K562 (cell line): Measurements from ENCODE around the gene BHMT2. TPM values are rescaled to one million over a fixed set of nuclear protein-coding genes. Genes with fewer than 3 reads are reported as not detected.
A peak's percentile ranks its signal among the peaks of the same experiment; 100 is the strongest.

Experiments used
- ATAC-seq: fragments of 200-7000 bp; cut with Tn5 transposase; 3 replicates; pipeline ENCODE4 v1.9.1; 2020; ENCODE audit warnings: moderate library complexity
- BruUV-seq: library from RNA; stranded (reverse); fragments of 400-500 nt; replicated peaks from 2 replicates; lab custom pipeline; 2021; lab: Mats Ljungman, UMichigan
- CTCF ChIA-PET: fragments of 300-600 bp; formaldehyde crosslinking; extraction: SDS; loops from one replicate; lab custom pipeline; 2021; ENCODE audit warnings: low intra/inter-chr PET ratio; lab: Yijun Ruan, JAX
- POLR2A ChIA-PET: fragments of 300-600, 350-650 bp; sonication (Branson Sonifier 250); formaldehyde crosslinking; extraction: SDS; loops from one replicate; lab custom pipeline; 2021; ENCODE audit warnings: antibody characterized with exemption, inconsistent platforms; lab: Yijun Ruan, JAX
- DNase-seq, 4 experiments: peaks; one replicate each; pipeline versions ENCODE4 v3.0.0 to v3.0.0-alpha.2; 2011 to 2018; ENCODE audit warnings: low spot score in 3 of 4, mixed read lengths in 3 of 4; ENCODE audit errors: extremely low read depth in 1 of 4
- FAIRE-seq: peaks from 2 replicates; lab custom pipeline; 2011; peaks lifted over from hg19 to GRCh38; lab: Jason Lieb, UNC
- H2AFZ ChIP-seq: 2 replicates; pipeline ENCODE4 v1.6.0; 2011; ENCODE audit warnings: low read depth, low read length, control low read depth, inconsistent platforms
- H3K27ac ChIP-seq: fragments of 200-600 bp; 3 replicates; pipeline ENCODE4 v1.8.0; 2011; ENCODE audit warnings: low read depth, mild to moderate bottlenecking, control low read depth, inconsistent platforms, low read length, moderate library complexity, mixed read lengths; ENCODE audit errors: extremely low read depth
- H3K27me3 ChIP-seq, 2 experiments: fragments of 300-600 bp in 1 of 2; 2 replicates in 1 of 2; 3 replicates in 1 of 2; pipeline versions ENCODE4 v1.6.0 to v1.8.0; 2011; ENCODE audit warnings: inconsistent platforms in 2 of 2, low read length in 2 of 2, mild to moderate bottlenecking in 1 of 2, mixed read lengths in 1 of 2, moderate library complexity in 1 of 2; ENCODE audit not compliant: control insufficient read depth in 2 of 2, insufficient read depth in 2 of 2
- H3K36me3 ChIP-seq: fragments of 300-600 bp; 3 replicates; pipeline ENCODE4 v1.8.0; 2011; ENCODE audit warnings: mild to moderate bottlenecking, low read length, inconsistent platforms; ENCODE audit not compliant: control insufficient read depth, insufficient read depth
- H3K4me1 ChIP-seq, 2 experiments: fragments of 200-600 bp in 1 of 2; replicated peaks in 1 of 2; 2 replicates in 1 of 2; 3 replicates in 1 of 2; pipeline versions ENCODE4 v1.5.1 to v1.8.0; 2011; ENCODE audit warnings: inconsistent platforms in 2 of 2, low read length in 2 of 2, mild to moderate bottlenecking in 1 of 2, mixed read lengths in 1 of 2, moderate library complexity in 1 of 2; ENCODE audit not compliant: control insufficient read depth in 2 of 2, insufficient read depth in 2 of 2
- H3K4me2 ChIP-seq: 2 replicates; pipeline ENCODE4 v1.6.1; 2011; ENCODE audit warnings: low read length, control low read depth, inconsistent platforms, mixed read lengths; ENCODE audit not compliant: insufficient read depth
- H3K4me3 ChIP-seq: fragments of 200-600 bp; sonication (generic), shearing (Covaris generic); 2 replicates; pipeline ENCODE4 v1.5.1; 2016; ENCODE audit warnings: control low read depth, inconsistent platforms
- H3K79me2 ChIP-seq: fragments of 200-600 bp; 3 replicates; pipeline ENCODE4 v1.8.0; 2011; ENCODE audit warnings: low read length, inconsistent platforms; ENCODE audit not compliant: control insufficient read depth, insufficient read depth
- H3K9ac ChIP-seq, 2 experiments: 2 replicates each; pipeline versions ENCODE4 v1.6.0 to v1.6.1; 2011; ENCODE audit warnings: low read depth in 2 of 2, low read length in 2 of 2, control low read depth in 1 of 2, inconsistent platforms in 1 of 2, mild to moderate bottlenecking in 1 of 2, mixed read lengths in 1 of 2; ENCODE audit not compliant: insufficient read depth in 1 of 2
- H3K9me1 ChIP-seq: one replicate; pipeline ENCODE4 v1.6.0; 2011; ENCODE audit warnings: inconsistent platforms, mild to moderate bottlenecking, low read length, moderate library complexity; ENCODE audit not compliant: control insufficient read depth, insufficient read depth
- H3K9me3 ChIP-seq: replicated peaks from 2 replicates; pipeline ENCODE4 v1.5.1; 2011; ENCODE audit warnings: low read depth, low read length, inconsistent platforms; ENCODE audit not compliant: control insufficient read depth, insufficient read depth
- H4K20me1 ChIP-seq: replicated peaks from 2 replicates; pipeline ENCODE4 v1.6.1; 2011; ENCODE audit warnings: low read length, inconsistent platforms, mixed read lengths; ENCODE audit not compliant: control insufficient read depth, insufficient read depth
- CBFA2T3 ChIP-seq: fragments of 450-650 bp; IDR thresholded peaks from 2 replicates; pipeline ENCODE4 v1.6.1; 2017
- CEBPG ChIP-seq, 3 experiments: fragments of 200-800 bp in 1 of 3; sonication (Bioruptor generic) in 1 of 3; sonication (generic) in 1 of 3; formaldehyde crosslinking in 1 of 3; IDR thresholded peaks in 2 of 3; conservative IDR thresholded peaks in 1 of 3; 2 replicates each; pipeline versions ENCODE4 v1.6.1 to v1.8.0; 2016 to 2022; ENCODE audit warnings: missing compliant biosample characterization in 2 of 3, missing genetic modification characterization in 2 of 3, mild to moderate bottlenecking in 1 of 3, missing genetic modification reagents in 1 of 3
- EP300 ChIP-seq: IDR thresholded peaks from 2 replicates; pipeline ENCODE4 v1.6.1; 2012; ENCODE audit warnings: low read length, improper control_type of control experiment
- FOXJ2 ChIP-seq: fragments of 200-800 bp; sonication (Bioruptor generic); IDR thresholded peaks from 2 replicates; pipeline ENCODE4 v1.6.1; 2016; ENCODE audit warnings: missing genetic modification characterization, missing compliant biosample characterization
- KLF16 ChIP-seq: IDR thresholded peaks from 2 replicates; pipeline ENCODE4 v1.6.1; 2016; ENCODE audit warnings: antibody characterized with exemption
- POLR2B ChIP-seq: fragments of 450-650 bp; IDR thresholded peaks from 2 replicates; pipeline ENCODE4 v1.6.1; 2018; ENCODE audit warnings: low read depth; ENCODE audit not compliant: partially characterized antibody
- RCOR1 ChIP-seq, 2 experiments: IDR thresholded peaks; 2 replicates each; pipeline ENCODE4 v1.6.1; 2012; ENCODE audit warnings: low read depth in 2 of 2, low read length in 2 of 2, borderline replicate concordance in 1 of 2, improper control_type of control experiment in 1 of 2
- SMARCB1 ChIP-seq: IDR thresholded peaks from 2 replicates; pipeline ENCODE4 v1.6.1; 2011; ENCODE audit warnings: improper control_type of control experiment, low read depth; ENCODE audit not compliant: insufficient read length
- TEAD4 ChIP-seq, 2 experiments: sonication (generic) in 1 of 2; formaldehyde crosslinking in 1 of 2; IDR thresholded peaks; 2 replicates each; pipeline versions ENCODE4 v1.6.1 to v1.8.0; 2012 to 2022; ENCODE audit warnings: borderline replicate concordance in 1 of 2, inconsistent platforms in 1 of 2, low read length in 1 of 2, mild to moderate bottlenecking in 1 of 2, missing genetic modification reagents in 1 of 2
- TRIM24 ChIP-seq, 2 experiments: fragments of 450-650 bp; IDR thresholded peaks; 2 replicates each; pipeline ENCODE4 v1.6.1; 2016
- YBX1 ChIP-seq: fragments of 450-650 bp; IDR thresholded peaks from 2 replicates; pipeline ENCODE4 v1.7.1; 2016; ENCODE audit warnings: mild to moderate bottlenecking
- ZNF766 ChIP-seq: fragments of 200-800 bp; sonication (Bioruptor generic); conservative IDR thresholded peaks from 2 replicates; pipeline ENCODE4 v1.6.1; 2016; ENCODE audit warnings: missing genetic modification characterization, missing compliant biosample characterization
- WGBS: fragments of 100-300 bp; shearing (Covaris generic); methylation state at CpG from one replicate; pipeline ENCODE4 v1.1.6; 2016; ENCODE audit warnings: low coverage, mixed read lengths; ENCODE audit not compliant: insufficient coverage; ENCODE audit errors: missing lambda C conversion rate; 5-methylcytosine and 5-hydroxymethylcytosine counted together
- in situ Hi-C: fragments of 300-500 bp; cut with MboI; formaldehyde crosslinking; loops from 4 replicates; pipeline ENCODE4 v1.15.0; 2018; ENCODE audit warnings: inconsistent platforms, mixed read lengths
- intact Hi-C: fragments of 100-400 bp; cut with micrococcal nuclease; formaldehyde crosslinking; loops from 2 replicates; pipeline ENCODE4 v1.14.2; 2022
- polyA plus RNA-seq, 8 experiments: library from polyadenylated mRNA; depleted of rRNA in 4 of 8; stranded (reverse) in 5 of 8; unstranded in 3 of 8; fragments of >200 nt; fragmentation: Nextera tagmentation in 2 of 8; fragmentation: Illumina TruSeq in 1 of 8; extraction: Ambion mirVana in 2 of 8; extraction: Trizol in 1 of 8; gene quantifications; 2 replicates each; pipeline versions ENCODE4 v1.2.1 to v1.2.3, GENCODE V29; 2011 to 2014; ENCODE audit warnings: inconsistent platforms in 1 of 8, missing spikeins in 1 of 8
- total RNA-seq, 7 experiments: library from RNA; depleted of rRNA in 6 of 7; stranded (reverse); fragments of >200 nt in 6 of 7; fragmentation: Illumina TruSeq in 2 of 7; extraction: Trizol in 2 of 7; gene quantifications; 2 replicates each; pipeline versions ENCODE4 v1.2.1 to v1.2.3, GENCODE V29; 2011 to 2021; ENCODE audit warnings: low replicate concordance in 1 of 7
- TF ChIP-seq, protein P1 (sequence below), 2 experiments: fragments of 450-650 bp; formaldehyde crosslinking in 1 of 2; IDR thresholded peaks; 2 replicates each; pipeline versions ENCODE4 v1.4.0 to v1.6.1; 2014 to 2020; ENCODE audit warnings: mild to moderate bottlenecking in 2 of 2, borderline replicate concordance in 1 of 2, low read depth in 1 of 2

Gene BHMT2
- total and polyA plus RNA-seq, 9 of the 15 experiments (the other 6 are each of a cell fraction or from before 2014, with no cell fraction given): not detected

- ATAC-seq (no peak), DNase-seq (peak in 1 of 4 experiments; percentile 8), FAIRE-seq (peak; percentile 42)
- no peaks in the 10 kb centered on the region; a peak in 1 of 5 replicates for H3K4me1 ChIP-seq
- no peak overlapping the region for H3K4me2 ChIP-seq
- no peak overlapping the region for H3K9ac ChIP-seq
- no peaks in the 10 kb centered on the region for H3K9me1 ChIP-seq
- H2AFZ ChIP-seq: no peak overlapping the region
- H3K4me3 ChIP-seq: no peak overlapping the region
- in situ Hi-C loops: no loop called here
- H4K20me1 ChIP-seq: no peaks in the 10 kb centered on the region
- peaks cover 0 to 5% of the 10 kb centered on the region in 2 experiments; a peak in 2 of 5 replicates for H3K27me3 ChIP-seq
- no peaks in the 10 kb centered on the region for H3K79me2 ChIP-seq
- no peaks in the 10 kb centered on the region for H3K36me3 ChIP-seq
- POLR2A ChIA-PET: no interaction called here
- CTCF ChIA-PET: no interaction called here
- intact Hi-C loops: no loop called here
- no peaks in the 10 kb centered on the region for H3K9me3 ChIP-seq
- WGBS: 0% methylated on average over 3 of the region's 3 CpGs
- no peak overlapping the region for H3K27ac ChIP-seq
- BruUV-seq: no TSS peak
- TF ChIP-seq TEAD4 (IDR thresholded peaks at IDR 0.05; ENCODE audit: low read length): peak; percentile 67; the same call in 1 of the 2 replicates
- no peak for TF ChIP-seq TEAD4 (CRISPR knock-in tag; IDR thresholded peaks at IDR 0.05; ENCODE audit: borderline replicate concordance)
- TF ChIP-seq RCOR1 (IDR thresholded peaks at IDR 0.05; ENCODE audit: borderline replicate concordance in 1 of 2, low read depth in 2 of 2, low read length in 2 of 2): no peak
- peak; percentile 55 for TF ChIP-seq CBFA2T3
- peak; percentile 96 for TF ChIP-seq KLF16
- TF ChIP-seq ZNF766 (CRISPR knock-in tag): peak; percentile 72
- TF ChIP-seq FOXJ2 (tag): peak; percentile 44; the same call in 1 of the 2 replicates
- no peak for TF ChIP-seq POLR2B
- TF ChIP-seq YBX1: no peak
- 0 out of 2 replicates have a peak, but pooled peaks have one; percentile 23 for TF ChIP-seq EP300
- no peak for TF ChIP-seq SMARCB1
- TF ChIP-seq, protein P1, sequence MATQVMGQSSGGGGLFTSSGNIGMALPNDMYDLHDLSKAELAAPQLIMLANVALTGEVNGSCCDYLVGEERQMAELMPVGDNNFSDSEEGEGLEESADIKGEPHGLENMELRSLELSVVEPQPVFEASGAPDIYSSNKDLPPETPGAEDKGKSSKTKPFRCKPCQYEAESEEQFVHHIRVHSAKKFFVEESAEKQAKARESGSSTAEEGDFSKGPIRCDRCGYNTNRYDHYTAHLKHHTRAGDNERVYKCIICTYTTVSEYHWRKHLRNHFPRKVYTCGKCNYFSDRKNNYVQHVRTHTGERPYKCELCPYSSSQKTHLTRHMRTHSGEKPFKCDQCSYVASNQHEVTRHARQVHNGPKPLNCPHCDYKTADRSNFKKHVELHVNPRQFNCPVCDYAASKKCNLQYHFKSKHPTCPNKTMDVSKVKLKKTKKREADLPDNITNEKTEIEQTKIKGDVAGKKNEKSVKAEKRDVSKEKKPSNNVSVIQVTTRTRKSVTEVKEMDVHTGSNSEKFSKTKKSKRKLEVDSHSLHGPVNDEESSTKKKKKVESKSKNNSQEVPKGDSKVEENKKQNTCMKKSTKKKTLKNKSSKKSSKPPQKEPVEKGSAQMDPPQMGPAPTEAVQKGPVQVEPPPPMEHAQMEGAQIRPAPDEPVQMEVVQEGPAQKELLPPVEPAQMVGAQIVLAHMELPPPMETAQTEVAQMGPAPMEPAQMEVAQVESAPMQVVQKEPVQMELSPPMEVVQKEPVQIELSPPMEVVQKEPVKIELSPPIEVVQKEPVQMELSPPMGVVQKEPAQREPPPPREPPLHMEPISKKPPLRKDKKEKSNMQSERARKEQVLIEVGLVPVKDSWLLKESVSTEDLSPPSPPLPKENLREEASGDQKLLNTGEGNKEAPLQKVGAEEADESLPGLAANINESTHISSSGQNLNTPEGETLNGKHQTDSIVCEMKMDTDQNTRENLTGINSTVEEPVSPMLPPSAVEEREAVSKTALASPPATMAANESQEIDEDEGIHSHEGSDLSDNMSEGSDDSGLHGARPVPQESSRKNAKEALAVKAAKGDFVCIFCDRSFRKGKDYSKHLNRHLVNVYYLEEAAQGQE (IDR thresholded peaks at IDR 0.05; ENCODE audit: borderline replicate concordance): peak; percentile 96
- TF ChIP-seq, protein P1 (CRISPR knock-in tag; IDR thresholded peaks at IDR 0.05; ENCODE audit: low read depth): no peak
- TF ChIP-seq CEBPG (CRISPR knock-in tag; IDR thresholded peaks at IDR 0.05): no peak
- TF ChIP-seq CEBPG (tag; conservative IDR thresholded peaks at IDR 0.05 in 1 of 2, IDR thresholded peaks at IDR 0.05 in 1 of 2): 0 out of 4 replicates have a peak, but pooled peaks of 1 of the 2 experiments have one; percentile 18
- peak in 1 of 2 experiments; percentile 55; a peak in 1 of 4 replicates for TF ChIP-seq TRIM24 (IDR thresholded peaks at IDR 0.05)
Observed at GRCh38 chr5:79093762-79094161, 24.2 kb downstream of the BHMT2 start.
